SK-N-SH (cell line): ENCODE results near the gene FRS3. TPM values are rescaled to one million over a fixed set of nuclear protein-coding genes. Genes with fewer than 3 reads are reported as not detected.

ENCODE experiments used
- CTCF ChIA-PET: fragments of 300-600, 350-600 bp; formaldehyde crosslinking; extraction: SDS; loops from one replicate; lab custom pipeline; 2021; lab: Yijun Ruan, JAX
- POLR2A ChIA-PET: fragments of 350-600 bp; sonication (Branson Sonifier 250); formaldehyde crosslinking; extraction: SDS; loops from one replicate; lab custom pipeline; 2020; ENCODE audit warnings: antibody characterized with exemption, inconsistent platforms; lab: Yijun Ruan, JAX
- DNase-seq: peaks from one replicate; pipeline ENCODE4 v3.0.0; 2012
- H2AFZ ChIP-seq: fragments of 200-600 bp; sonication (generic); 2 replicates; pipeline ENCODE4 v1.8.1; 2016; ENCODE audit warnings: antibody characterized with exemption, mild to moderate bottlenecking, low read depth
- H3F3A ChIP-seq: fragments of 200-600 bp; sonication (generic); replicated peaks from 2 replicates; pipeline ENCODE3; 2016; ENCODE audit warnings: antibody characterized with exemption, mild to moderate bottlenecking; ENCODE audit not compliant: insufficient read depth
- H3K27ac ChIP-seq, 2 experiments: fragments of 200-500 bp in 1 of 2; fragments of 200-600 bp in 1 of 2; sonication (Bioruptor generic) in 1 of 2; sonication (generic), shearing (Covaris generic) in 1 of 2; 2 replicates each; pipeline versions ENCODE4 v1.5.1 to v1.6.1; 2014 to 2016; ENCODE audit warnings: low read depth in 2 of 2, inconsistent platforms in 1 of 2, low read length in 1 of 2, mild to moderate bottlenecking in 1 of 2, mixed read lengths in 1 of 2
- H3K27me3 ChIP-seq: fragments of 200-600 bp; sonication (generic), shearing (Covaris generic); 2 replicates; pipeline ENCODE4 v1.6.1; 2016; ENCODE audit warnings: mixed run types; ENCODE audit not compliant: insufficient read depth
- H3K36me3 ChIP-seq, 2 experiments: fragments of 200-500 bp in 1 of 2; fragments of 200-600 bp in 1 of 2; sonication (Bioruptor generic) in 1 of 2; sonication (generic) in 1 of 2; replicated peaks in 1 of 2; 2 replicates each; pipeline versions ENCODE3 to v1.5.1; 2014 to 2016; ENCODE audit warnings: low read length in 1 of 2, mild to moderate bottlenecking in 1 of 2; ENCODE audit not compliant: insufficient read depth in 2 of 2, control insufficient read depth in 1 of 2
- H3K4me1 ChIP-seq, 2 experiments: fragments of 200-500 bp in 1 of 2; fragments of 200-600 bp in 1 of 2; sonication (Bioruptor generic) in 1 of 2; sonication (generic), shearing (Covaris generic) in 1 of 2; 2 replicates each; pipeline versions ENCODE4 v1.5.1 to v1.6.1; 2014 to 2016; ENCODE audit warnings: low read depth in 1 of 2, low read length in 1 of 2, mixed run types in 1 of 2; ENCODE audit not compliant: insufficient read depth in 2 of 2, control insufficient read depth in 1 of 2
- H3K4me2 ChIP-seq: fragments of 200-600 bp; sonication (generic), shearing (Covaris generic); 2 replicates; pipeline ENCODE4 v1.6.1; 2017; ENCODE audit warnings: mixed run types
- H3K4me3 ChIP-seq, 2 experiments: fragments of 200-500 bp in 1 of 2; fragments of 200-600 bp in 1 of 2; sonication (Bioruptor generic) in 1 of 2; sonication (generic), shearing (Covaris generic) in 1 of 2; 2 replicates each; pipeline versions ENCODE4 v1.5.1 to v1.8.1; 2014 to 2016; ENCODE audit warnings: low read depth in 2 of 2, inconsistent platforms in 1 of 2, low read length in 1 of 2, mild to moderate bottlenecking in 1 of 2, mixed read lengths in 1 of 2, moderate library complexity in 1 of 2
- H3K79me2 ChIP-seq: fragments of 200-600 bp; sonication (generic); 2 replicates; pipeline ENCODE4 v1.8.1; 2017; ENCODE audit warnings: mild to moderate bottlenecking; ENCODE audit not compliant: insufficient read depth
- H3K9ac ChIP-seq: fragments of 200-600 bp; sonication (generic); 2 replicates; pipeline ENCODE4 v1.6.1; 2017; ENCODE audit warnings: mixed run types
- H3K9me2 ChIP-seq: fragments of 200-600 bp; sonication (generic); 2 replicates; pipeline ENCODE4 v1.6.1; 2017; ENCODE audit warnings: mixed run types
- H3K9me3 ChIP-seq: fragments of 200-600 bp; sonication (generic); 2 replicates; pipeline ENCODE4 v1.6.1; 2017; ENCODE audit warnings: mixed run types, mild to moderate bottlenecking, moderate library complexity
- H4K20me1 ChIP-seq: fragments of 200-600 bp; sonication (generic); 2 replicates; pipeline ENCODE4 v1.6.1; 2017; ENCODE audit warnings: mild to moderate bottlenecking, mixed run types; ENCODE audit not compliant: insufficient read depth
- EZH2phosphoT487 ChIP-seq: fragments of 200-600 bp; sonication (generic); IDR thresholded peaks from 2 replicates; pipeline ENCODE4 v1.6.1; 2017; ENCODE audit warnings: low read depth, mixed run types, mild to moderate bottlenecking, antibody characterized with exemption, moderate library complexity, borderline replicate concordance
- FOXJ3 ChIP-seq: sonication (generic); formaldehyde crosslinking; IDR thresholded peaks from 2 replicates; pipeline ENCODE4 v1.5.1; 2020; ENCODE audit warnings: mild to moderate bottlenecking, missing genetic modification reagents
- FOXM1 ChIP-seq: IDR thresholded peaks from 2 replicates; pipeline ENCODE4 v1.4.0; 2012; ENCODE audit warnings: low read depth, mild to moderate bottlenecking
- GABPA ChIP-seq: IDR thresholded peaks from 2 replicates; pipeline ENCODE4 v1.4.0; 2012; ENCODE audit warnings: low read depth, mild to moderate bottlenecking
- MXI1 ChIP-seq: IDR thresholded peaks from 2 replicates; pipeline ENCODE4 v1.6.1; 2012; ENCODE audit warnings: mild to moderate bottlenecking, low read depth, low read length, improper control_type of control experiment
- PBX3 ChIP-seq: IDR thresholded peaks from 2 replicates; pipeline ENCODE4; 2012
- POLR2AphosphoS5 ChIP-seq: IDR thresholded peaks from 2 replicates; pipeline ENCODE4 v1.6.1; 2012; ENCODE audit warnings: low read depth, low read length
- RCOR1 ChIP-seq: fragments of 150-350 bp; IDR thresholded peaks from 2 replicates; pipeline ENCODE4 v1.6.1; 2017; ENCODE audit warnings: antibody characterized with exemption, low read length
- REST ChIP-seq: IDR thresholded peaks from 2 replicates; pipeline ENCODE4 v1.6.1; 2012; ENCODE audit warnings: mild to moderate bottlenecking, low read depth, low read length, moderate library complexity
- RFX5 ChIP-seq: IDR thresholded peaks from 2 replicates; pipeline ENCODE4 v1.6.1; 2012; ENCODE audit warnings: mild to moderate bottlenecking, improper control_type of control experiment, low read length
- TCF12 ChIP-seq: IDR thresholded peaks from 2 replicates; pipeline ENCODE4 v1.4.0; 2012
- TEAD4 ChIP-seq: IDR thresholded peaks from 2 replicates; pipeline ENCODE4 v1.4.0; 2012; ENCODE audit warnings: mild to moderate bottlenecking, borderline replicate concordance; ENCODE audit not compliant: insufficient read depth
- USF2 ChIP-seq: fragments of 150-350 bp; IDR thresholded peaks from 2 replicates; pipeline ENCODE4 v1.6.1; 2017; ENCODE audit warnings: antibody characterized with exemption, low read length, low read depth, borderline replicate concordance
- YY1 ChIP-seq: IDR thresholded peaks from 2 replicates; pipeline ENCODE4 v1.4.0; 2012; ENCODE audit warnings: low read depth, mild to moderate bottlenecking
- WGBS: methylation state at CpG from one replicate; pipeline ENCODE4 v1.1.6; 2017; ENCODE audit warnings: low lambda C conversion rate; 5-methylcytosine and 5-hydroxymethylcytosine counted together
- polyA plus RNA-seq, 3 experiments: library from polyadenylated mRNA; depleted of rRNA; stranded (reverse); fragments of >200 nt; gene quantifications; 2 replicates each; pipeline ENCODE4 v1.2.3, GENCODE V29; 2012

Gene FRS3
- polyA plus RNA-seq, 1 of the 3 experiments (the other 2 are of a cell fraction), result 8.6 TPM

- WGBS, result 96% methylated on average over 21 of the region's 29 CpGs
- Histone ChIP-seq H3K9me3 (no peaks in the 10 kb centered on the region), H3K79me2 (no peaks in the 10 kb centered on the region), H3K4me1 (peaks cover 3 to 26% of the 10 kb centered on the region in 2 experiments; a peak in 2 of 4 replicates), H3K4me3 (no peak overlapping the region)
- TF ChIP-seq RCOR1 (no peak), GABPA (no peak), TCF12 (no peak), EZH2phosphoT487 (no peak)
- TF ChIP-seq, all 33 proteins: peak for 0
- POLR2A ChIA-PET, result no interaction called here
- H3K4me2 ChIP-seq, result no peak overlapping the region
- H3K9me2 ChIP-seq, result no peaks in the 10 kb centered on the region
- H3F3A ChIP-seq, result no peaks in the 10 kb centered on the region
- peaks cover 14 to 37% of the 10 kb centered on the region in 2 experiments for H3K36me3 ChIP-seq
- no peak for DNase-seq
- H3K27me3 ChIP-seq, result no peaks in the 10 kb centered on the region
- H3K27ac ChIP-seq, result no peak overlapping the region
- H3K9ac ChIP-seq, result no peak overlapping the region
- no peaks in the 10 kb centered on the region for H4K20me1 ChIP-seq
- CTCF ChIA-PET, result interaction anchor here (1.0 to 1.6 kb wide), 3 partner anchors 16 to 88 kb away, joined by 3 to 5 read pairs (median 4); partner anchors contain the start of gene TOMM6
- no peak overlapping the region for H2AFZ ChIP-seq
Measured at GRCh38 chr6:41771058-41771983, 8.4 kb downstream of the FRS3 start.

GRCh38 chr6:41770381-41771057, 9.2 kb downstream of the FRS3 start:
- Histone ChIP-seq H3K27ac (no peak overlapping the region), H3K4me3 (no peak overlapping the region), H3K9me3 (no peaks in the 10 kb centered on the region), H3K36me3 (peaks cover 12 to 35% of the 10 kb centered on the region in 2 experiments), H3K27me3 (no peaks in the 10 kb centered on the region), H3K79me2 (no peaks in the 10 kb centered on the region), H3F3A (no peaks in the 10 kb centered on the region), H4K20me1 (no peaks in the 10 kb centered on the region), H3K9ac (no peak overlapping the region), H3K9me2 (no peaks in the 10 kb centered on the region), H2AFZ (no peak overlapping the region), H3K4me2 (no peak overlapping the region), H3K4me1 (peaks cover 3 to 26% of the 10 kb centered on the region in 2 experiments; a peak in 2 of 4 replicates)
- CTCF ChIA-PET, result interaction anchor here (1.0 to 2.4 kb wide), 2 partner anchors 16 to 87 kb away, joined by 3 to 12 read pairs; partner anchors contain the start of gene TOMM6
- WGBS, result 95% methylated on average over 10 of the region's 30 CpGs
- DNase-seq, result no peak
- TF ChIP-seq POLR2AphosphoS5 (no peak), MXI1 (no peak), PBX3 (no peak), RFX5 (no peak), USF2 (no peak), FOXJ3 (CRISPR knock-in tag) (no peak), REST (no peak), FOXM1 (no peak), TEAD4 (no peak), YY1 (no peak)
- POLR2A ChIA-PET, result no interaction called here
